Measurements from ENCODE around the gene VPS11.

- TF ChIP-seq RAD21 (conservative IDR thresholded peaks at IDR 0.05) (no peak), POLR2AphosphoS5 (IDR thresholded peaks at IDR 0.05) (no peak)
These were observed 20.2 kb downstream of the VPS11 start for GRCh38 chr11:119087747-119088241.

Measured in neural cell (in vitro differentiated cells).